NCI-H510A (cell line): ENCODE measurements around the gene AKAP7.
"Not testable (repeated sequence)": the region's sequence is repeated elsewhere in the genome, so short reads cannot be mapped to it uniquely, and the experiment has no call there.

ENCODE experiments used
- DNase-seq: peaks from one replicate; lab custom pipeline; 2025; lab: John Stamatoyannopoulos, UW

AKAP7 gene

GRCh38 chr6:131255911-131256310 is 120.6 kb downstream of the AKAP7 start:
- no peak for DNase-seq

GRCh38 chr6:131257104-131257503 is 121.8 kb downstream of the AKAP7 start:
- no peak for DNase-seq

GRCh38 chr6:131258010-131258652 is 122.9 kb downstream of the AKAP7 start:
- DNase-seq = no peak

GRCh38 chr6:131258816-131259476 is 123.7 kb downstream of the AKAP7 start:
- DNase-seq = no peak

GRCh38 chr6:131260960-131261359 is 125.7 kb downstream of the AKAP7 start:
- DNase-seq = not testable (repeated sequence)

- no peak for DNase-seq
Observed at GRCh38 chr6:131262060-131262459, 126.8 kb downstream of the AKAP7 start.

- DNase-seq = no peak
Observed at GRCh38 chr6:131265939-131266338, 130.7 kb downstream of the AKAP7 start.

GRCh38 chr6:131268303-131268702 is 133.0 kb downstream of the AKAP7 start:
- no peak for DNase-seq

- DNase-seq = no peak
Observed at GRCh38 chr6:131269565-131270391, 134.5 kb downstream of the AKAP7 start.

- DNase-seq = no peak
Observed at GRCh38 chr6:131270534-131270933, 135.3 kb downstream of the AKAP7 start.

- no peak for DNase-seq
Observed at GRCh38 chr6:131275273-131275672, 140.0 kb downstream of the AKAP7 start.

GRCh38 chr6:131277591-131277990 is 142.3 kb downstream of the AKAP7 start:
- DNase-seq = no peak

GRCh38 chr6:131281471-131282270 is 146.4 kb downstream of the AKAP7 start:
- no peak for DNase-seq

GRCh38 chr6:131282365-131282764 is 147.1 kb downstream of the AKAP7 start:
- no peak for DNase-seq

GRCh38 chr6:131283466-131284175 is 148.4 kb downstream of the AKAP7 start:
- no peak for DNase-seq

- no peak for DNase-seq
Observed at GRCh38 chr6:131285548-131285947, 150.3 kb downstream of the AKAP7 start.

- no peak for DNase-seq
Observed at GRCh38 chr6:131286469-131287040, 151.3 kb downstream of the AKAP7 start.

- DNase-seq = no peak
Observed at GRCh38 chr6:131288214-131288613, 152.9 kb downstream of the AKAP7 start.

- DNase-seq = no peak
Observed at GRCh38 chr6:131290955-131291354, 155.7 kb downstream of the AKAP7 start.

- DNase-seq = no peak
Observed at GRCh38 chr6:131292145-131292938, 157.1 kb downstream of the AKAP7 start.
